HCT116 (cell line): Measurements from ENCODE around the gene NSMCE4A. TPM values are rescaled to one million over a fixed set of nuclear protein-coding genes. Genes with fewer than 3 reads are reported as not detected.

Experiments
- ATAC-seq: fragments of 200-7000 bp; cut with Tn5 transposase; 2 replicates; pipeline ENCODE4 v1.9.1; 2020; ENCODE audit warnings: mild to moderate bottlenecking, moderate library complexity
- BruUV-seq: library from RNA; stranded (reverse); fragments of 400-500 nt; replicated peaks from 2 replicates; lab custom pipeline; 2021; lab: Mats Ljungman, UMichigan
- CTCF ChIA-PET: fragments of 300-600 bp; sonication (Branson Sonifier 250); formaldehyde crosslinking; loops from one replicate; lab custom pipeline; 2021; ENCODE audit warnings: antibody characterized with exemption; lab: Charles Lee
- POLR2A ChIA-PET: fragments of 300-600, 350-600 bp; sonication (Branson Sonifier 250); formaldehyde crosslinking; loops from one replicate; lab custom pipeline; 2021; ENCODE audit warnings: antibody characterized with exemption; lab: Charles Lee
- RAD21 ChIA-PET, 2 experiments: fragments of 300-600 bp; sonication (Branson Sonifier 250); formaldehyde crosslinking; loops; one replicate each; lab custom pipeline; 2023; ENCODE audit warnings: low total read pairs in 2 of 2; ENCODE audit not compliant: uncharacterized antibody in 2 of 2, unreplicated experiment in 2 of 2, low non-redundant PET in 1 of 2; lab: Charles Lee
- DNase-seq: peaks from one replicate; pipeline ENCODE4 v3.0.0-alpha.2; 2010; ENCODE audit warnings: low read depth, low spot score
- H2AFZ ChIP-seq: fragments of 200-600 bp; shearing (Covaris generic), sonication (generic); 2 replicates; pipeline ENCODE4 v1.6.1; 2017; ENCODE audit warnings: low read depth, mixed run types, mixed read lengths, antibody characterized with exemption, low read length; ENCODE audit not compliant: poor library complexity, severe bottlenecking
- H3K27ac ChIP-seq: 2 replicates; pipeline ENCODE4 v1.5.1; 2012; ENCODE audit warnings: low read depth, low read length
- H3K27me3 ChIP-seq: fragments of 200-600 bp; sonication (generic); 2 replicates; pipeline ENCODE4 v1.6.1; 2016; ENCODE audit warnings: mixed run types, low read length, mixed read lengths; ENCODE audit not compliant: insufficient read depth
- H3K36me3 ChIP-seq, 2 experiments: fragments of 200-500 bp in 1 of 2; fragments of 200-600 bp in 1 of 2; sonication (Bioruptor generic) in 1 of 2; sonication (generic) in 1 of 2; 2 replicates each; pipeline versions ENCODE4 v1.5.1 to v1.6.1; 2014 to 2016; ENCODE audit warnings: low read length in 2 of 2, inconsistent platforms in 1 of 2, mixed read lengths in 1 of 2, mixed run types in 1 of 2; ENCODE audit not compliant: insufficient read depth in 2 of 2, control insufficient read depth in 1 of 2
- H3K4me1 ChIP-seq, 2 experiments: fragments of 200-600 bp in 1 of 2; sonication (generic) in 1 of 2; 2 replicates each; pipeline versions ENCODE4 v1.5.1 to v1.6.1; 2012 to 2017; ENCODE audit warnings: low read length in 2 of 2, inconsistent platforms in 1 of 2, mild to moderate bottlenecking in 1 of 2, mixed read lengths in 1 of 2, mixed run types in 1 of 2, moderate library complexity in 1 of 2; ENCODE audit not compliant: insufficient read depth in 2 of 2, control insufficient read depth in 1 of 2
- H3K4me2 ChIP-seq: fragments of 200-600 bp; sonication (generic); 2 replicates; pipeline ENCODE4 v1.6.1; 2017; ENCODE audit warnings: mixed run types, low read length, mixed read lengths
- H3K4me3 ChIP-seq, 2 experiments: fragments of 200-600 bp in 1 of 2; sonication (generic) in 1 of 2; replicated peaks in 1 of 2; 2 replicates each; pipeline ENCODE4 v1.5.1; 2011 to 2016; ENCODE audit warnings: low read length in 2 of 2, control low read depth in 1 of 2, low read depth in 1 of 2, mild to moderate bottlenecking in 1 of 2, mixed read lengths in 1 of 2, mixed run types in 1 of 2
- H3K79me2 ChIP-seq: fragments of 200-600 bp; sonication (generic); 2 replicates; pipeline ENCODE4 v1.6.1; 2017; ENCODE audit warnings: mild to moderate bottlenecking, mixed run types, low read length, moderate library complexity, mixed read lengths; ENCODE audit not compliant: insufficient read depth
- H3K9ac ChIP-seq: fragments of 200-600 bp; sonication (generic); 2 replicates; pipeline ENCODE4 v1.6.1; 2016; ENCODE audit warnings: low read length, mixed read lengths
- H3K9me2 ChIP-seq: fragments of 200-600 bp; sonication (generic), shearing (Covaris generic); 2 replicates; pipeline ENCODE4 v1.6.1; 2017; ENCODE audit warnings: mixed run types, mild to moderate bottlenecking, moderate library complexity; ENCODE audit not compliant: insufficient read depth
- H3K9me3 ChIP-seq, 2 experiments: fragments of 200-500 bp in 1 of 2; fragments of 200-600 bp in 1 of 2; sonication (Bioruptor generic) in 1 of 2; sonication (generic) in 1 of 2; 2 replicates each; pipeline ENCODE4 v1.6.1; 2014 to 2017; ENCODE audit warnings: low read length in 2 of 2, mixed read lengths in 2 of 2, inconsistent platforms in 1 of 2, low read depth in 1 of 2, mild to moderate bottlenecking in 1 of 2, mixed run types in 1 of 2, moderate library complexity in 1 of 2; ENCODE audit not compliant: control insufficient read depth in 1 of 2, insufficient read depth in 1 of 2
- H4K20me1 ChIP-seq: fragments of 200-600 bp; sonication (generic), shearing (Covaris generic); 2 replicates; pipeline ENCODE4 v1.6.1; 2017; ENCODE audit warnings: mixed run types, mild to moderate bottlenecking, moderate library complexity; ENCODE audit not compliant: insufficient read depth
- ATF3 ChIP-seq: IDR thresholded peaks from 2 replicates; pipeline ENCODE4 v1.6.1; 2012
- CBX3 ChIP-seq: IDR thresholded peaks from 2 replicates; pipeline ENCODE4 v1.6.1; 2012; ENCODE audit warnings: low read depth
- CEBPB ChIP-seq: IDR thresholded peaks from 2 replicates; pipeline ENCODE4 v1.6.1; 2012; ENCODE audit warnings: low read depth
- CTCF ChIP-seq, 3 experiments: fragments of 200-600 bp in 1 of 3; sonication (generic) in 1 of 3; IDR thresholded peaks in 2 of 3; conservative IDR thresholded peaks in 1 of 3; 2 replicates each; pipeline ENCODE4 v1.5.1; 2012 to 2017; ENCODE audit warnings: low read depth in 2 of 3, low read length in 2 of 3, antibody characterized with exemption in 1 of 3, borderline replicate concordance in 1 of 3, control low read depth in 1 of 3, mild to moderate bottlenecking in 1 of 3, mixed read lengths in 1 of 3, mixed run types in 1 of 3, moderate library complexity in 1 of 3; ENCODE audit not compliant: insufficient read depth in 1 of 3
- EZH2 ChIP-seq: fragments of 200-600 bp; sonication (generic); IDR thresholded peaks from 2 replicates; pipeline ENCODE4 v1.6.1; 2017; ENCODE audit warnings: antibody characterized with exemption, mixed run types
- FOSL1 ChIP-seq: IDR thresholded peaks from 2 replicates; pipeline ENCODE4 v1.6.1; 2012; ENCODE audit warnings: low read depth
- JUND ChIP-seq: IDR thresholded peaks from 2 replicates; pipeline ENCODE4 v1.6.1; 2012
- MAX ChIP-seq: IDR thresholded peaks from 2 replicates; pipeline ENCODE4 v1.6.1; 2012
- POLR2A ChIP-seq: IDR thresholded peaks from 2 replicates; pipeline ENCODE4 v1.7.0; 2011; ENCODE audit warnings: borderline replicate concordance; ENCODE audit not compliant: insufficient read depth, insufficient read length; ENCODE audit errors: extremely low read depth
- REST ChIP-seq: IDR thresholded peaks from 2 replicates; pipeline ENCODE4 v1.6.1; 2012; ENCODE audit warnings: low read depth
- SIN3A ChIP-seq: IDR thresholded peaks from 2 replicates; pipeline ENCODE4 v1.6.1; 2012; ENCODE audit warnings: low read depth
- SP1 ChIP-seq: IDR thresholded peaks from 2 replicates; pipeline ENCODE4 v1.6.1; 2012; ENCODE audit warnings: low read depth
- SRF ChIP-seq: IDR thresholded peaks from 2 replicates; pipeline ENCODE4 v1.6.1; 2012; ENCODE audit warnings: low read depth
- TCF7L2 ChIP-seq: IDR thresholded peaks from 2 replicates; pipeline ENCODE4 v1.7.0; 2011; ENCODE audit warnings: borderline replicate concordance, inconsistent platforms; ENCODE audit not compliant: insufficient read depth, insufficient read length; ENCODE audit errors: extremely low read depth
- ZBTB33 ChIP-seq: IDR thresholded peaks from 2 replicates; pipeline ENCODE4 v1.6.1; 2011; ENCODE audit warnings: mild to moderate bottlenecking, low read length, moderate library complexity; ENCODE audit not compliant: insufficient replicate concordance; ENCODE audit errors: extremely low read depth
- ZNF274 ChIP-seq: fragments of 200-500 bp; sonication (Bioruptor generic); IDR thresholded peaks from 2 replicates; pipeline ENCODE4 v1.6.1; 2014; ENCODE audit warnings: mild to moderate bottlenecking, low read depth, low read length, inconsistent platforms
- intact Hi-C: fragments of 100-400 bp; cut with micrococcal nuclease; formaldehyde crosslinking; loops from 2 replicates; pipeline ENCODE4 v1.10.0; 2022
- total RNA-seq: library from RNA; stranded (reverse); gene quantifications from one replicate; pipeline ENCODE4 v1.2.1, GENCODE V29; 2021; ENCODE audit not compliant: unreplicated experiment

Gene NSMCE4A
- total RNA-seq, 1 experiment from 2014 or later, result 70.6 TPM

GRCh38 chr10:121947343-121948330, 27.4 kb downstream of the NSMCE4A start:
- ChIA-PET RAD21 (no interaction called here), POLR2A (interaction anchor here (0.6 to 1.3 kb wide), 2 partner anchors 19 to 622 kb away, joined by 3 to 4 read pairs; partner anchors contain the start of gene ATE1)
- no TSS peak for BruUV-seq

More at GRCh38 chr10:121947343-121948330, 27.4 kb downstream of the NSMCE4A start:
- H3K4me3 ChIP-seq, result no peak overlapping the region
- TF ChIP-seq FOSL1 (no peak), SP1 (no peak), JUND (no peak), CTCF (IDR thresholded peaks at IDR 0.05 in 2 of 3, conservative IDR thresholded peaks at IDR 0.05 in 1 of 3; ENCODE audit: borderline replicate concordance in 1 of 3, insufficient read depth in 1 of 3, low read depth in 2 of 3, low read length in 2 of 3) (no peak), SRF (no peak), POLR2A (no peak), EZH2 (no peak), ATF3 (no peak), SIN3A (no peak), ZNF274 (no peak), TCF7L2 (no peak), ZBTB33 (no peak), MAX (no peak), CBX3 (no peak), REST (no peak), CEBPB (no peak)
- H3K27me3 ChIP-seq, result no peaks in the 10 kb centered on the region
- no peaks in the 10 kb centered on the region for H3K4me1 ChIP-seq
- ATAC-seq (no peak), DNase-seq (no peak)
- no peaks in the 10 kb centered on the region for H3K79me2 ChIP-seq
- H3K9ac ChIP-seq, result no peak overlapping the region
- H4K20me1 ChIP-seq, result no peaks in the 10 kb centered on the region
- intact Hi-C loops, result no loop called here
- no peaks in the 10 kb centered on the region for H3K36me3 ChIP-seq
- CTCF ChIA-PET, result no interaction called here
- no peaks in the 10 kb centered on the region for H3K9me3 ChIP-seq
- H3K4me2 ChIP-seq, result no peak overlapping the region
- H3K27ac ChIP-seq, result no peak overlapping the region
- no peaks in the 10 kb centered on the region for H3K9me2 ChIP-seq
- no peak overlapping the region for H2AFZ ChIP-seq
